HG03457 (cell line): Measurements from ENCODE around the gene XRCC4.

Experiments used
- ATAC-seq: cut with Tn5 transposase; IDR thresholded peaks from one replicate; pipeline ENCODE4 v1.9.1; 2021; ENCODE audit warnings: moderate number of reproducible peaks; ENCODE audit not compliant: unreplicated experiment

Gene XRCC4

GRCh38 chr5:83375049-83375745 is 297.9 kb downstream of the XRCC4 start:
- ATAC-seq = no peak

GRCh38 chr5:83376461-83376860 is 299.1 kb downstream of the XRCC4 start:
- ATAC-seq = no peak

GRCh38 chr5:83377131-83377865 is 300.0 kb downstream of the XRCC4 start:
- ATAC-seq = no peak

- no peak for ATAC-seq
These were observed 301.4 kb downstream of the XRCC4 start for GRCh38 chr5:83378624-83379289.

GRCh38 chr5:83385812-83386211 is 308.5 kb downstream of the XRCC4 start:
- no peak for ATAC-seq

GRCh38 chr5:83387041-83387440 is 309.7 kb downstream of the XRCC4 start:
- ATAC-seq = no peak

- ATAC-seq = no peak
These were observed 311.3 kb downstream of the XRCC4 start for GRCh38 chr5:83388608-83389007.

- ATAC-seq = no peak
These were observed 315.6 kb downstream of the XRCC4 start for GRCh38 chr5:83392766-83393503.

GRCh38 chr5:83393504-83393866 is 316.1 kb downstream of the XRCC4 start:
- ATAC-seq = no peak

- no peak for ATAC-seq
These were observed 316.8 kb downstream of the XRCC4 start for GRCh38 chr5:83394190-83394589.

- no peak for ATAC-seq
These were observed 319.3 kb downstream of the XRCC4 start for GRCh38 chr5:83396662-83397061.

- no peak for ATAC-seq
These were observed 320.3 kb downstream of the XRCC4 start for GRCh38 chr5:83397658-83398057.

- ATAC-seq = no peak
These were observed 322.9 kb downstream of the XRCC4 start for GRCh38 chr5:83400241-83400640.

- no peak for ATAC-seq
These were observed 323.4 kb downstream of the XRCC4 start for GRCh38 chr5:83400701-83401100.

- no peak for ATAC-seq
These were observed 323.9 kb downstream of the XRCC4 start for GRCh38 chr5:83401122-83401731.

GRCh38 chr5:83401775-83402174 is 324.4 kb downstream of the XRCC4 start:
- no peak for ATAC-seq
